ENCODE data around the gene KCNN1.

The KCNN1 gene

GRCh38 chr19:17957885-17958284, 9.0 kb upstream of the KCNN1 start:
- Histone ChIP-seq H3K9ac (ENCODE audit: low read length) (no peak overlapping the region), H3K36me3 (ENCODE audit: control insufficient read depth, insufficient read depth, low read length, severe bottlenecking) (no peaks in the 10 kb centered on the region), H3K4me3 (ENCODE audit: low read length) (no peak overlapping the region), H3K27me3 (replicated peaks; ENCODE audit: control insufficient read depth, insufficient read depth, low read length) (peaks cover 53% of the 10 kb centered on the region), H3K4me1 (ENCODE audit: control insufficient read depth, insufficient read depth, low read length) (no peaks in the 10 kb centered on the region), H3K9me3 (ENCODE audit: control insufficient read depth, low read length) (no peaks in the 10 kb centered on the region)
- no peak for DNase-seq (ENCODE audit: low read depth)

- Histone ChIP-seq H3K9me3 (ENCODE audit: control insufficient read depth, low read length) (no peaks in the 10 kb centered on the region), H3K4me3 (ENCODE audit: low read length) (no peak overlapping the region), H3K9ac (ENCODE audit: low read length) (no peak overlapping the region), H3K36me3 (ENCODE audit: control insufficient read depth, insufficient read depth, low read length, severe bottlenecking) (no peaks in the 10 kb centered on the region), H3K4me1 (ENCODE audit: control insufficient read depth, insufficient read depth, low read length) (no peaks in the 10 kb centered on the region), H3K27me3 (replicated peaks; ENCODE audit: control insufficient read depth, insufficient read depth, low read length) (peaks cover 50% of the 10 kb centered on the region)
- no peak for DNase-seq (ENCODE audit: low read depth)
These were observed 2.8 kb upstream of the KCNN1 start for GRCh38 chr19:17963936-17964691.

GRCh38 chr19:17965370-17966128, 1.4 kb upstream of the KCNN1 start:
- Histone ChIP-seq H3K27me3 (replicated peaks; ENCODE audit: control insufficient read depth, insufficient read depth, low read length) (peaks cover 47% of the 10 kb centered on the region), H3K36me3 (ENCODE audit: control insufficient read depth, insufficient read depth, low read length, severe bottlenecking) (no peaks in the 10 kb centered on the region), H3K9me3 (ENCODE audit: control insufficient read depth, low read length) (no peaks in the 10 kb centered on the region), H3K4me1 (ENCODE audit: control insufficient read depth, insufficient read depth, low read length) (no peaks in the 10 kb centered on the region), H3K4me3 (ENCODE audit: low read length) (no peak overlapping the region), H3K9ac (ENCODE audit: low read length) (no peak overlapping the region)
- DNase-seq (ENCODE audit: low read depth), result no peak

DNA sequence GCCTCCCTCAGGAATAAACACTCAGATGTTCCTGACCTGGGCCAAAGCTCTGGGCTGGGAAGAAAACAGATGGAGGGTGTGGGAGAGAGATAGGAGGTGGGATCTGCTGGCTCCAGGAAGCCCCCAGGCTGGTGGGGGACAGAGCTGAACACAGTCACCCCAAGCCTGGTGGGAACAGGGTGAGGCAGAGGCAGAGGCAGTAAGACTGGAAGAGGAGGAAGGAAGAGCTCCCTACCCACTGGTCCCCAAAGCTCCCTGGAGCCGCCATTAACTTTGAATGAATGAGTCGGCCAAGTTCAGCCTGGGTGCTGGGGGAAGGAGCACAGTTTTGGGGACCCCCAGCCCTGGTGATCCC, 801 bp upstream of the KCNN1 start:
- H3K4me1 ChIP-seq (ENCODE audit: control insufficient read depth, insufficient read depth, low read length), result no peaks in the 10 kb centered on the region
- peaks cover 45% of the 10 kb centered on the region for H3K27me3 ChIP-seq (replicated peaks; ENCODE audit: control insufficient read depth, insufficient read depth, low read length)
- no peak overlapping the region for H3K9ac ChIP-seq (ENCODE audit: low read length)
- no peak overlapping the region for H3K4me3 ChIP-seq (ENCODE audit: low read length)
- H3K9me3 ChIP-seq (ENCODE audit: control insufficient read depth, low read length), result no peaks in the 10 kb centered on the region
- no peak for DNase-seq (ENCODE audit: low read depth)
- no peaks in the 10 kb centered on the region for H3K36me3 ChIP-seq (ENCODE audit: control insufficient read depth, insufficient read depth, low read length, severe bottlenecking)

DNA sequence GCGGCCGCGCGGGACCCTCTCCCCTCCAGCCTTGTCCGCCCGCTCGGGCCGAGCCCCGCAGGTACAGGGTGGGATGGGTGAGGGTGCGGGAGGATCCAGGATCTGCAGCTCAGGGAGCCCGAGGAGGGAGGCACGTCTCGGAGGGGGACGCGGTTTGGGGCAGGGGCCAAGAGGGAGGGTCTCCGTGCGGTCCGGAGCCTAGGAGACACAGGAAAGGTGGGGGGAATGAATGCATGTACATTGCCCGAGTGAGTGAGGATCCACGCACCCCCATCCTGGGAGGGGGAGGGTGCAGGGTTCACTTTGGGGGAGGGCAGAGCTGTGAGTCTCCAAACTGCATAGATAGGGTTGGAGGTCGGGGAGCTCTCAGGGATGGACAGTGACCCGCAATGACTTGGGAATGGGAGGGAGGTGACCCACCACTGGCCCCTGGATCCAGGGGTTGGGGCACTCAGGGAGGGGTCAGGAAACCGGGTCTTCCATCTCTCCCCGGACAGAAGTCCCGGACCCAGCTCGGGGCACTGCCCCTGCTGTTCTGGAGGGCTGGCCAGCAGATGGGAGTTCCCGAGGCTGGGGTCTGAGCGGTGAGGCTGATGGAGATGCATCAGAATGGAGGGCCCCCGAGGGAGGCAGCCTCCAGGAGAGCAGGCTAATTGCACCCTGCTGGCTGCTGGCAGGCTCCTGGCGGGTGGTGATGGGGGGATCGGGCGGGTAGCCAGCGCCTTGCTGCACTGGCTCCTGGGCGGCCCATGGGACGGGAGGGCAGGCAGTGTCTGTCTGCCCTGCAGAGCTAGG, 547 bp downstream of the KCNN1 start:
- Histone ChIP-seq H3K9ac (ENCODE audit: low read length) (no peak overlapping the region), H3K27me3 (replicated peaks; ENCODE audit: control insufficient read depth, insufficient read depth, low read length) (peaks cover 41% of the 10 kb centered on the region), H3K9me3 (ENCODE audit: control insufficient read depth, low read length) (no peaks in the 10 kb centered on the region), H3K4me3 (ENCODE audit: low read length) (no peak overlapping the region), H3K4me1 (ENCODE audit: control insufficient read depth, insufficient read depth, low read length) (no peaks in the 10 kb centered on the region), H3K36me3 (ENCODE audit: control insufficient read depth, insufficient read depth, low read length, severe bottlenecking) (no peaks in the 10 kb centered on the region)
- DNase-seq (ENCODE audit: low read depth), result no peak

DNA sequence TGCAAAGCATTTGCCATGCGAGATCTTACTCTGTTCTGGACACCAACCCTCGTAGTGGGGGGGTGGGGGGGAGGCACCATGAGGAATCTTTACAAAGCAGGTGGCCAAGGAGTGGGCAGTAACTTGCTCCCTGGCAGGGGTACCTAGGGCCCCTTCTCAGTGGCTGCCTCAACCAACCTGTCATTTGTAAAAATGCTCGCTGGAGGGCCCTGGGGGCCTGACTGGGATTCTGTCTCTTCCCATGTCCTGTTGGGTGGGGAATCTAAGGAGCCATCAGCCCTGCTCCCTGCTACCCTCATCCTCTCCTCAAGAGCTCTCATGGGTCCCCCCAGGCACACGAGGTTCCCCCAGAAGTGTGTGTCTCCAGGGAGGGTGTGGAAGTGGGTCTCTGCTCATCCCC, 1.5 kb downstream of the KCNN1 start:
- H3K36me3 ChIP-seq (ENCODE audit: control insufficient read depth, insufficient read depth, low read length, severe bottlenecking), result no peaks in the 10 kb centered on the region
- H3K4me1 ChIP-seq (ENCODE audit: control insufficient read depth, insufficient read depth, low read length), result no peaks in the 10 kb centered on the region
- no peak for DNase-seq (ENCODE audit: low read depth)
- H3K27me3 ChIP-seq (replicated peaks; ENCODE audit: control insufficient read depth, insufficient read depth, low read length), result peaks cover 40% of the 10 kb centered on the region
- H3K9me3 ChIP-seq (ENCODE audit: control insufficient read depth, low read length), result no peaks in the 10 kb centered on the region
- no peak overlapping the region for H3K4me3 ChIP-seq (ENCODE audit: low read length)
- H3K9ac ChIP-seq (ENCODE audit: low read length), result no peak overlapping the region

- Histone ChIP-seq H3K9ac (ENCODE audit: low read length) (no peak overlapping the region), H3K9me3 (ENCODE audit: control insufficient read depth, low read length) (no peaks in the 10 kb centered on the region), H3K36me3 (ENCODE audit: control insufficient read depth, insufficient read depth, low read length, severe bottlenecking) (no peaks in the 10 kb centered on the region), H3K27me3 (replicated peaks; ENCODE audit: control insufficient read depth, insufficient read depth, low read length) (peaks cover 32% of the 10 kb centered on the region), H3K4me1 (ENCODE audit: control insufficient read depth, insufficient read depth, low read length) (no peaks in the 10 kb centered on the region), H3K4me3 (ENCODE audit: low read length) (no peak overlapping the region)
- DNase-seq (ENCODE audit: low read depth), result no peak
These were observed 2.3 kb downstream of the KCNN1 start for GRCh38 chr19:17969096-17969792.

DNA sequence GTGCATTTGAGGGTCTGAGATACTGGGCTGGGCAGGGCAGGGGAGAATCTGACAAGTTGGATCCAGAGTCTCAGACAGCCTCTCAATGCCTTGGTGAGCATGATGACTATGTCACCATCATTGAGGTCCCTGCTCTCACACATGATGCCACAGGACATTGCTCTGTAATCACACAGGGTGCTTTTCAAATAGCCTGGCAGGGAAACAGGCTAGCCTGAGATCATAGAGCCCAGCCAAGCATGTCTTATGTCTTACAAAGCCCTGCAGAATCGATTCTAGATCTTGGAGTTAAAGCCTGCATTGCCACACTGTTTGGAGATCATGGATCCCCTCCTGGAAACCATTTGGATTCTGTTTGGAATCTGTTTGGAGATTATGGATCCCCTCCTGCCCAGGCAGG, 5.3 kb downstream of the KCNN1 start:
- no peak overlapping the region for H3K9ac ChIP-seq (ENCODE audit: low read length)
- H3K4me1 ChIP-seq (ENCODE audit: control insufficient read depth, insufficient read depth, low read length), result no peaks in the 10 kb centered on the region
- no peak overlapping the region for H3K4me3 ChIP-seq (ENCODE audit: low read length)
- no peak for DNase-seq (ENCODE audit: low read depth)
- H3K36me3 ChIP-seq (ENCODE audit: control insufficient read depth, insufficient read depth, low read length, severe bottlenecking), result no peaks in the 10 kb centered on the region
- no peaks in the 10 kb centered on the region for H3K9me3 ChIP-seq (ENCODE audit: control insufficient read depth, low read length)
- H3K27me3 ChIP-seq (replicated peaks; ENCODE audit: control insufficient read depth, insufficient read depth, low read length), result peaks cover 26% of the 10 kb centered on the region

DNA sequence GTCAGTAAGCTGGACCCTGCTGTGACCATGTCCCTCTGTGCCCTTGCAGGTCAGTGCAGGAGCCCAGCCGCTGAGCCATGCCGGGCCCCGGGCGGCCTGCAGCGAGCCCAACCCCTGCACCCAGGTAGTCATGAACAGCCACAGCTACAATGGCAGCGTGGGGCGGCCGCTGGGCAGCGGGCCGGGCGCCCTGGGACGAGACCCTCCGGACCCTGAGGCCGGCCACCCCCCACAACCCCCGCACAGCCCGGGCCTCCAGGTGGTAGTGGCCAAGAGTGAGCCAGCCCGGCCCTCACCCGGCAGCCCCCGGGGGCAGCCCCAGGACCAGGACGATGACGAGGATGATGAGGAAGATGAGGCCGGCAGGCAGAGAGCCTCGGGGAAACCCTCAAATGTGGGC, 6.9 kb downstream of the KCNN1 start:
- H3K4me3 ChIP-seq (ENCODE audit: low read length), result no peak overlapping the region
- peaks cover 23% of the 10 kb centered on the region for H3K27me3 ChIP-seq (replicated peaks; ENCODE audit: control insufficient read depth, insufficient read depth, low read length)
- no peak for DNase-seq (ENCODE audit: low read depth)
- H3K36me3 ChIP-seq (ENCODE audit: control insufficient read depth, insufficient read depth, low read length, severe bottlenecking), result no peaks in the 10 kb centered on the region
- H3K9me3 ChIP-seq (ENCODE audit: control insufficient read depth, low read length), result no peaks in the 10 kb centered on the region
- no peaks in the 10 kb centered on the region for H3K4me1 ChIP-seq (ENCODE audit: control insufficient read depth, insufficient read depth, low read length)
- H3K9ac ChIP-seq (ENCODE audit: low read length), result no peak overlapping the region

DNA sequence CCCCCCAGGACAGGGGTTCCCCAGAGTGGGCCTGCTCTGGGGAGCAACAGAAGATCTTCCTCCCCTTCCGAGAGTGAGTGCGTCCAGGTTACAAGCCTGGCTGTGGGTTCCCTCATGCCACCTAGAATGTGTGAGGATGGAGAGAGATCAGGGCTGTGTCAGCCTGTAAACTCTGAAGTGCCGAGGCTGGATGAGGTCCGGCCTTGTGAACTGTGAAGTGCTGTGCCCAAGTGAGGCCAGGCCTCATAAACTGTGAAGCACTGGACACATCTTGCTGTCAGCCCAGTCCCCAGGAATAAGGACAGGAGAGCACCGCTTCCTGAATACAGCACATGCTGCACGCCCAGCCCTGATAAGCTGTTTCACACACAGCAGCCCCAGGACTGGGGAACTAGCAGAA, 7.6 kb downstream of the KCNN1 start:
- Histone ChIP-seq H3K4me3 (ENCODE audit: low read length) (no peak overlapping the region), H3K4me1 (ENCODE audit: control insufficient read depth, insufficient read depth, low read length) (no peaks in the 10 kb centered on the region), H3K9me3 (ENCODE audit: control insufficient read depth, low read length) (no peaks in the 10 kb centered on the region), H3K9ac (ENCODE audit: low read length) (no peak overlapping the region), H3K27me3 (replicated peaks; ENCODE audit: control insufficient read depth, insufficient read depth, low read length) (peaks cover 19% of the 10 kb centered on the region), H3K36me3 (ENCODE audit: control insufficient read depth, insufficient read depth, low read length, severe bottlenecking) (no peaks in the 10 kb centered on the region)
- no peak for DNase-seq (ENCODE audit: low read depth)

GRCh38 chr19:17975032-17975431, 8.1 kb downstream of the KCNN1 start:
- Histone ChIP-seq H3K4me3 (ENCODE audit: low read length) (no peak overlapping the region), H3K36me3 (ENCODE audit: control insufficient read depth, insufficient read depth, low read length, severe bottlenecking) (no peaks in the 10 kb centered on the region), H3K27me3 (replicated peaks; ENCODE audit: control insufficient read depth, insufficient read depth, low read length) (peaks cover 19% of the 10 kb centered on the region), H3K9ac (ENCODE audit: low read length) (no peak overlapping the region), H3K4me1 (ENCODE audit: control insufficient read depth, insufficient read depth, low read length) (no peaks in the 10 kb centered on the region), H3K9me3 (ENCODE audit: control insufficient read depth, low read length) (no peaks in the 10 kb centered on the region)
- DNase-seq (ENCODE audit: low read depth), result no peak

Data from adipocyte (in vitro differentiated cells).